GM18873 (cell line): ENCODE measurements around the gene ELOVL6.
A peak's percentile ranks its signal among the peaks of the same experiment; 100 is the strongest.
"Not testable (repeated sequence)": the region's sequence is repeated elsewhere in the genome, so short reads cannot be mapped to it uniquely, and the experiment has no call there.

Source experiments
- ATAC-seq: cut with Tn5 transposase; IDR thresholded peaks from one replicate; pipeline ENCODE4 v1.9.1; 2021; ENCODE audit warnings: mild to moderate bottlenecking, moderate library complexity, moderate number of reproducible peaks; ENCODE audit not compliant: unreplicated experiment, low FRiP score

The ELOVL6 gene

DNA sequence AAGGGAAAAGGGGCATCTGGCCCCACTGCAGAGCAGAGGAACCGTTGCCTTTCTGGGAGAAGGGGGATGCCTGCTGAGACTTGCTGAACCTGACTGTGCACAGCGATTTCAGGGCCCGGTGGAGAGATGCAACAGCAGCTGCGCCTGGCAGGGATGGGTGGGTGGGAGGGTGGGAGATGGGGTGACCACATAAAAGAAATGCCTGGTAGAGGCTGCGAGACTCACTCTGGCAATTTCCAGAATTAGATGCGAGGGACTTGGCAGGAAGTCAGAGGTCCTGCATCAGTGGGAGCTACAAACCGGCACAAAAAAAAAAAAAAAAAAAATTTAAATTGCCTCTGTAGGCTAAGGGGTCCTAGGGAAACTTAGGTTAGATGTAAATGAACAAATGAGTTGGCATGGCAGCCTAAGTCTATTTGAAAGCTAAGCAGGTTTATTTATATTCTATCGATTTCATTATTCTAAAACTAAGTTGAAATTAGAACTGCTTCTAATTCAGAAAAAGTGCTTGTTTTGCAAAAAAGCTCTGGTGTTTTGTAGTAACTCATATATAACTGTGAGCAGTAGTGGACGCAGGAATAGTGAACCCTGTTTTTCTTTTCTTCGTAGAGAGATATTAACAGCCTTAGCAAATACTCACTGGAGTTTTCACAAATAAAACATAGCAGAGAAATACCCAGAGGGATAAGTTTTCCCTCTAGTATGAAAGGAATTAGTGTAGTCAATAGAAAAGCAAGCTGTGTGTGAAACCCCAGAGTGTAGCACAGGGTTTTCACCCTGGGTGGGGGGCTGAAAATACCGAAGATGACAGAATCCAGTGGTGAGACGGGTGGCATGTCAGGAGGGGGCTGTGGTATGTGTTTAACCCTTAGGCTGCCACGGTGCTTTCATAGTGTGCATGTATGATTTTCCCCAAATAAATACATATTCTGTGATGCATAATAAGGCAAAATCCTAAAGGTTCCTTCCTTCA is 155.6 kb downstream of the ELOVL6 start:
- no peak for ATAC-seq

DNA sequence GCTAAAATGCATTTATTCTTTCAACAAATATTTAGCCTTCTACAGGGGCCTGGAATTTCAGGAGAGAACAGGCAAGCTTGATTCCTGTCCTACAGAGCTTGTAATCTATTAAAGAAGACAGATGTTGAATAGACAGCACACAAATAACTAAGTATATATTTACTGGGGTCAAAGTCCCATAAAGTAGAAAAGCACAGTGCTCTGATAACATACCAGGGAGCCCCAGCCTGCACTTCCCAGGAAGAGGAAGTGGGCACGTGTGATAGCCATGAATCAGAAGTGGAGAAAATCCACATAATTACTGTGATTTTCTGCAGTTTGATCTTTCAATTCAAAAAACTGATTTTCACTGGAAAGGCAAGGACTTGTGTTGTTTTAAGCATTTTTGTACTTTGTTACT is 156.7 kb downstream of the ELOVL6 start:
- ATAC-seq, result no peak

- ATAC-seq, result not testable (repeated sequence)
These were observed 159.3 kb downstream of the ELOVL6 start for GRCh38 chr4:110039164-110039563.

DNA sequence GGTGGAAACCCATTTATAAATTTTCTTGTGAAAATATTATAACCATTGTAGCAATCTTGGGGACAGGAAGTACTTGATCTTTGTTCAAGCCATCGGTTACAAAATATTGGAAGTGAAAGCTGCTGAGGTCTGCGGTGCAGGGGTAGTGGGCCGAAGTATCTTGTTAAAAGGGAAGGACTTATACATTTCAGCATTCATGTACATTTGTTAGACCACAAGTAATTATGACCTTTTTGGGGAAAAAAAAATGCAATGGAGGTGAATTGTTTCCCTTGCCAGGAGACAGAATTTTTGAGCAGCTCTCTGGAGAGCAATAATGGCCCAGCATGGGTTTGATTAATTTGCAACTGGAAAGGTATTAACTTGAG is 164.4 kb downstream of the ELOVL6 start:
- ATAC-seq, result peak; percentile 88

GRCh38 chr4:110033355-110034025 is 164.9 kb downstream of the ELOVL6 start:
- no peak for ATAC-seq

DNA sequence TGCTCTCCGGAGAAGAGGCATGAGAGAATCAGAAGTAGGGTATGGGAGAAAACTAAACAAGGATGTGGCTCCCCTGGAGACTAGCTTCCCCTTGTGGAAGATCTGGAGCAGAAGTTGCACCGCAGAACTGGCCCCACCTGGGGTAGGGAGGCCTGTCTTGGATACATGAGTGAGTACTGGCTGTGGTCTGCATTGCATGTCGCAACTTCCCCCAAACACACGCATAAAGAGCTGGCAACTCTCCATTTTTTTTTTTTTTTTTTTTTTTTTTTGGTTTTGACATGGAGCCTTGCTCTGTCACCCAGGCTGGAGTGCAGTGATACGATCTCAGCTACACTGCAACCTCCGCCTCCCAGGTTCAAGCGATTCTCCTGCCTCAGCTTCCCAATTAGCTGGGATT is 165.8 kb downstream of the ELOVL6 start:
- no peak for ATAC-seq

GRCh38 chr4:110025718-110026117 is 172.7 kb downstream of the ELOVL6 start:
- no peak for ATAC-seq

- no peak for ATAC-seq
These were observed 173.4 kb downstream of the ELOVL6 start for GRCh38 chr4:110025056-110025455.

GRCh38 chr4:110022457-110022856 is 176.0 kb downstream of the ELOVL6 start:
- ATAC-seq, result no peak

GRCh38 chr4:110020646-110021443 is 177.6 kb downstream of the ELOVL6 start:
- ATAC-seq, result no peak

DNA sequence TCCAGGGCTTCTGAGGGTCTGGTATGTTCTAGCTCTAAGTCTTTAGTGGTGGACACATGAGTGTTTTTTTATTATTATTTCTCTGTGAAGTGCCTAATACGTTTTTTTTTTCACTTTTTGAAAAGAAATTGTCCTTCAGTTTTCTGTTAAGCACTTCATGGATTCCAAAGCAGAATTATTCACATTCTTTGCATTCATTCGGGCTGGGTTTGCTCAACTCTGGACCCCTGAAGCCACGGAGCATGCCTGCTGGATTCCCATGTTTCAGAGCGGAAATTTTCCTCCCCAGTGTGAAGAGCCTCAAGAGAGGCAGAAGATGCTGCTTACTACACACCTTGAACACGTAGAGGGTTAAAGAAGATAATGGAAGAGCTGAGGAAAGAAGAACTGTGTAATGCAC is 178.3 kb downstream of the ELOVL6 start:
- no peak for ATAC-seq

DNA sequence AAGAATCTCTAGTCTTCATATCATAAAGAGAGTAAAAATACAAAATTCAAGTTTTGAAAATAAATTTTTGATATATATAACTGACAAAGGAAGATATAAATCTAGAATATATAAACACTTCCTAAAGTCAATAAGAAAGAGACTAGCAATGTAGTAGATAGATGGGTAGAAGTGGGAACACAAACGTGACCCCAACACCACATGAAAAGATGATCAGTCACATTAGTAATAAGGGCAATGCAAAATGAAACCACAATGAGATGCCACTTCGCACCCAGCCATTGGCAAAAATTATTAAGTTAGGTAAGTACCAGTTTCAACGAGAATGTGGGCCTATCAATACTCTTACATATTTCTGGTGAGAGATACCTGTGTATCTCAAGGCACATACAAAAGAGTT is 179.3 kb downstream of the ELOVL6 start:
- no peak for ATAC-seq

- ATAC-seq, result no peak
These were observed 184.2 kb downstream of the ELOVL6 start for GRCh38 chr4:110014233-110014632.

GRCh38 chr4:110012917-110013316 is 185.5 kb downstream of the ELOVL6 start:
- ATAC-seq, result no peak

DNA sequence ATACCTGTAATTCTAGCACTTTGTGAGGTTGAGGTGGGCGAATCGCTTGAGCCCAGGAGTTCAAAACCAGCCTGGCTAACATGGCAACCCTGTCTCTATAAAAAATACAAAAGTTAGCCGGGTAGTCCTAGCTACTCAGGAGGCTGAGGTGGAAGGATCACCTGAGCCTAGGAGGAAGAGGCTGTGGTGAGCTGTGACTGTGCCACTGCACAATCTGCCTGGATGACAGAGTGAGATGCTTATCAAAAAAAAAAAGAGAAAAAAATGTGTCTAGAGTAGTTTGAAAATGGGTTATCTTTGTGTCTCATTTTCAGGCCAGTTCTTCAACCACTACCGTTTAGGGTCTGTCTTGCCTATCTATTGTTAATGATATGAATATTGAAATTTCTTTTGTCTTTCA is 187.6 kb downstream of the ELOVL6 start:
- no peak for ATAC-seq

DNA sequence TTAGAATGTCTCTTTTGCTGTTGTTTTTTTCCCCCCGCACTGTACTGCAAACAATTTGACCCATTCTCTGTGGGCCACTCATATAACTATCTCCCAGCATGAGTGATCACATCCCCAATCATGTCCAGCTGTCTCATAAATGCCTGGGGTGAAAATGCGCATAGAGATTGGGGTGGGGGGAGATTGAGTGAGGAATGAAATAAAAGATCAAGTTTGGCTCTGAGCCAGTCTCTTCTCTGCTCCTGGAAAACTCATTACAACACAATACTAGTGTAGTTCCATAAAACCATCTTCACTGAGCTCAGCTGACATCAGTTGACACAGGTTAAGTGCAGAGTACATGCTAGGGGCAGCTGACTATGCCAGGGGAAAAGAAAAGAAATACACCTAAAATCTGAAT is 188.9 kb downstream of the ELOVL6 start:
- no peak for ATAC-seq

GRCh38 chr4:110008540-110008939 is 189.9 kb downstream of the ELOVL6 start:
- ATAC-seq, result no peak

DNA sequence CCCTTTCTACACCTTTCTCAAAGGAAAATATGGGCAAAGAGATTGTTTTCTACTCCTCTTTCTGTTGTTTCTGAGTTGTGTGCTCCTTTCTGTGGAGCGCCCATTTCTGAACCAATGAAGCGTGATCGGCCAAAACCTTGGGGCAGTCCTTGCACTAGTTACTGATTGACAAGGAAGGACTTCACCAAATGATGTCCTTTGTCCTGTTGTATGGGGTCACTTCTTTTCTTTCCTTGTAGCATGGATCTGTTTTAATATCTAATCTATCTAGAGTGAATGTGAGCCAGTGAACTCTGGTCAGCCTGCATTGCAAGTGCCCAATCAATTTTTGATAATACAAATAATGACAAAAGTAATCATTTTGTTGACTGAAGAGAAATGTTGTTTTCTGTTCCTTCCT is 191.2 kb downstream of the ELOVL6 start:
- no peak for ATAC-seq

DNA sequence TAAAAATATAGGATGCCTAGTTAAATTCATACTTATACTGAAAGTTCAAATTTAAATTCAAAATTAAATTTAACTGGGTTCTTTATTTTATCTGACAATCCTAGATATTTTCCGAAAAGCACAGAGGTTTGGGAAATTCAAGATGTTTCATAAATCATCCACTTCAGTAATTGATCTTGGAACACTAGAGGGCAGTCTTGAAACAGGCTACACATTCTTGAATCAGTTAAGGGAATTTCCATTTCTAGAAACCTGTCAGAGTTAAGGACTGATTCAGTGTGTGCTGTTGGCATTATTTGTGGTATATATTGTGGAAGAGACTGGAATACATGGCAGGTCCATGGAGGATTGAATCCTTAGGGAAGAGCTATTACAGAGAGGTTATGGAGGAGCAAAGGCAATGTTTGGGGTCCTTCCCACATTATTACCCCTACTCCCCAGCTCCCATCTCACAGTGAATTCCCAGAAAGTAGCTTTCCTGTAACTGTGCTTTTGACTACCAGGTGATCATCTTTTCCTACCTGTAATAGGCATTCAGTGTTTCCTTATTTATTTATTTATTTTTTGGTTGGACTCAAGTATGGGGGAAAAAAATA is 192.9 kb downstream of the ELOVL6 start:
- ATAC-seq, result peak; percentile 76

GRCh38 chr4:110004556-110004955 is 193.9 kb downstream of the ELOVL6 start:
- no peak for ATAC-seq
